HUDEP-2 (cell line): Measurements from ENCODE around the gene KIAA1549.
"Not testable (repeated sequence)": the region's sequence is repeated elsewhere in the genome, so short reads cannot be mapped to it uniquely, and the experiment has no call there.

Experiments used
- DNase-seq, 76 experiments: peaks; one replicate each; lab custom pipeline; 2025; ENCODE audit not compliant: unreplicated experiment in 76 of 76; lab: John Stamatoyannopoulos, UW

KIAA1549 gene

GRCh38 chr7:138945154-138945553 is 36.0 kb downstream of the KIAA1549 start:
- DNase-seq = no peak

- no peak for DNase-seq
Observed at GRCh38 chr7:138944592-138944991, 36.6 kb downstream of the KIAA1549 start.

- DNase-seq = no peak
Observed at GRCh38 chr7:138943061-138943460, 38.1 kb downstream of the KIAA1549 start.

GRCh38 chr7:138941545-138941944 is 39.6 kb downstream of the KIAA1549 start:
- DNase-seq = no peak

- DNase-seq = not testable (repeated sequence)
Observed at GRCh38 chr7:138940602-138941001, 40.6 kb downstream of the KIAA1549 start.

GRCh38 chr7:138937484-138937883 is 43.7 kb downstream of the KIAA1549 start:
- DNase-seq = no peak

- no peak for DNase-seq
Observed at GRCh38 chr7:138935465-138936011, 45.7 kb downstream of the KIAA1549 start.

GRCh38 chr7:138934861-138935260 is 46.3 kb downstream of the KIAA1549 start:
- DNase-seq = no peak

- DNase-seq = no peak
Observed at GRCh38 chr7:138934367-138934766, 46.8 kb downstream of the KIAA1549 start.

- DNase-seq = no peak
Observed at GRCh38 chr7:138932870-138933269, 48.3 kb downstream of the KIAA1549 start.

GRCh38 chr7:138932427-138932826 is 48.8 kb downstream of the KIAA1549 start:
- DNase-seq = no peak

GRCh38 chr7:138929969-138930368 is 51.2 kb downstream of the KIAA1549 start:
- no peak for DNase-seq

GRCh38 chr7:138926241-138926612 is 55.0 kb downstream of the KIAA1549 start:
- no peak for DNase-seq

- DNase-seq = no peak
Observed at GRCh38 chr7:138924501-138925225, 56.5 kb downstream of the KIAA1549 start.

- DNase-seq = peak in 1 of 76 experiments; percentile 2
Observed at GRCh38 chr7:138921277-138921676, 59.9 kb downstream of the KIAA1549 start.

- no peak for DNase-seq
Observed at GRCh38 chr7:138919911-138920310, 61.3 kb downstream of the KIAA1549 start.

GRCh38 chr7:138919216-138919615 is 62.0 kb downstream of the KIAA1549 start:
- DNase-seq = no peak

GRCh38 chr7:138918756-138919155 is 62.4 kb downstream of the KIAA1549 start:
- no peak for DNase-seq

GRCh38 chr7:138918176-138918575 is 63.0 kb downstream of the KIAA1549 start:
- no peak for DNase-seq

GRCh38 chr7:138917771-138918170 is 63.4 kb downstream of the KIAA1549 start:
- DNase-seq = no peak

GRCh38 chr7:138916731-138917130 is 64.5 kb downstream of the KIAA1549 start:
- DNase-seq = no peak

- DNase-seq = no peak
Observed at GRCh38 chr7:138916275-138916674, 64.9 kb downstream of the KIAA1549 start.

GRCh38 chr7:138913783-138914182 is 67.4 kb downstream of the KIAA1549 start:
- DNase-seq = no peak
